Activated T-cell treated with anti-CD3 and anti-CD28 coated beads, Interleukin-2, amount 50 U/mL, for 72 hours (primary cell): ENCODE data around the gene AHR. TPM values are rescaled to one million over a fixed set of nuclear protein-coding genes. Genes with fewer than 3 reads are reported as not detected.
A peak's percentile ranks its signal among the peaks of the same experiment; 100 is the strongest.

Source experiments
- ATAC-seq, 2 donors: fragments of 150-1000 bp; cut with Tn5 transposase; replicated peaks in 1 of 2; 2 replicates each; pipeline ENCODE4 v1.10.0; 2021; ENCODE audit warnings: moderate library complexity in 2 of 2, mild to moderate bottlenecking in 1 of 2
- DNase-seq, 2 donors: peaks; one replicate each; pipeline ENCODE4 v3.0.0; 2021 to 2022; ENCODE audit warnings: mixed read lengths in 1 of 2
- H3K27ac Mint-ChIP-seq: one replicate; pipeline ENCODE4 v1.8.0; 2022; ENCODE audit warnings: mild to moderate bottlenecking, moderate library complexity, mixed read lengths
- H3K27me3 Mint-ChIP-seq: one replicate; pipeline ENCODE4 v1.8.0; 2022; ENCODE audit warnings: low read depth, mixed read lengths
- H3K36me3 Mint-ChIP-seq, 2 donors: one replicate each; pipeline ENCODE4 v1.8.0; 2022; ENCODE audit warnings: mixed read lengths in 2 of 2, mild to moderate bottlenecking in 1 of 2; ENCODE audit not compliant: insufficient read depth in 2 of 2
- H3K4me1 Mint-ChIP-seq: one replicate; pipeline ENCODE4 v1.8.0; 2022; ENCODE audit warnings: low read depth, mixed read lengths
- H3K4me3 Mint-ChIP-seq, 2 donors: one replicate each; pipeline ENCODE4 v1.8.0; 2022; ENCODE audit warnings: mild to moderate bottlenecking in 2 of 2, mixed read lengths in 2 of 2, moderate library complexity in 2 of 2
- H3K9me3 Mint-ChIP-seq, 2 donors: one replicate each; pipeline ENCODE4 v1.8.0; 2022; ENCODE audit warnings: mixed read lengths in 2 of 2
- total RNA-seq, 2 donors: library from RNA; stranded (reverse); gene quantifications; one replicate each; pipeline ENCODE4 v1.2.3, GENCODE V29; 2022

The AHR gene
- total RNA-seq = 10 to 100 TPM; 36.4 to 42.8 TPM

DNA sequence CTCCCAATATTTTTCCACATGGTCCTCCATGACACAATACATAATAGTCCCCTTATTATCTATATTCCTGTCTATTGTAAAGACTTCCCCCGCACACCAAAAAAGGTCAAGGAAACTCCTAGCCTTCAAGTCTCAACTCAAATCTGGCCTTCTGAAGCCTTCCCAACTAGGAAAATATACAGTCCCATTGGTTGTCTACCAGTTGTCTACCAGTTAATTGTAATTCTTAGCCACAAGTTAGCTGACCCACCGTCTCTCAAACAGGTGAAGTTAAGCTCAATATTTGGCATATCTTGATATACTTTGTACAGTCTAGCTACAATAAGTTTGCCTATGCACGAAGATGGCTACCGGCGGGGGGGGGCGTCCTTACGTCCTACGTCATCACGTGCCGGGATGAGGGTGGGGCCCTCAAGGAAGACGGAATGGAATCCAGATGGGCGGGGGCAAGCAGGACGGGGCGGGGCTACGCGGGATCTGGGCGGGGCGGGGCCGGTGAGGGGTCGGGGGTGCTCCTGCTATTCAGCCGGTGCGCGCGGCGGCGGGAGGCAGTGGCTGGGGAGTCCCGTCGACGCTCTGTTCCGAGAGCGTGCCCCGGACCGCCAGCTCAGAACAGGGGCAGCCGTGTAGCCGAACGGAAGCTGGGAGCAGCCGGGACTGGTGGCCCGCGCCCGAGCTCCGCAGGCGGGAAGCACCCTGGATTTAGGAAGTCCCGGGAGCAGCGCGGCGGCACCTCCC lies at the start of gene AHR:
AHR (plus strand) TSS at position 551 of the 738 bp plus-strand sequence. CDS start 613 bp downstream, outside the sequence.
- Mint-ChIP-seq H3K27ac (peak within 1 kb of the TSS; percentile 97), H3K4me3 (peak within 1 kb of the TSS; percentile 95 to 97), H3K9me3 (peaks cover 3 to 4% of the 10 kb centered on the region in 2 donors), H3K27me3 (no peaks in the 10 kb centered on the region), H3K4me1 (peaks cover 24% of the 10 kb centered on the region), H3K36me3 (peaks cover 10 to 15% of the 10 kb centered on the region in 2 donors)
- ATAC-seq = peak; percentile 89 to 90
- DNase-seq = peak; percentile 88 to 90

DNA sequence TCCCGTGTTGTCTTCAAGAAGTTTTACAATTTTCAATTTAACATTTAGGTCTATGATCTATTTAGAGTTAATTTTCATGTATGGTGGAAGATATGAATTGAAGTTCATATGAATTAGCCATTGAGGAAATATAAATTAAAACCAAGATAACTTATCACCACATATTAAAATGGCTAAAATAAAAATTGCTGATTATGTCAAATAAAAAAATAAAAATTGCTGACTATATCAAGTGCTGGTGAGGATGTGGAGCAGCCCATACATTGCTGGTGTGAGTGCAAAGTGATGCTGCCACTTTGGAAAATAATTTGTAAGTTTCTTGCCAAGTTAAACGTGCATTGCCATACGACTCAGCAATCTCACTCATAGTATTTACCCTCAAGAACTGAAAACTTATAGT lies 44.6 kb upstream of the AHR start:
- DNase-seq (no peak), ATAC-seq (no peak)
- Mint-ChIP-seq H3K9me3 (peaks cover 0 to 3% of the 10 kb centered on the region in 2 donors), H3K4me3 (no peak overlapping the region), H3K27ac (no peak overlapping the region), H3K4me1 (peaks cover 7% of the 10 kb centered on the region), H3K36me3 (peaks cover 0 to 1% of the 10 kb centered on the region in 2 donors), H3K27me3 (no peaks in the 10 kb centered on the region)

DNA sequence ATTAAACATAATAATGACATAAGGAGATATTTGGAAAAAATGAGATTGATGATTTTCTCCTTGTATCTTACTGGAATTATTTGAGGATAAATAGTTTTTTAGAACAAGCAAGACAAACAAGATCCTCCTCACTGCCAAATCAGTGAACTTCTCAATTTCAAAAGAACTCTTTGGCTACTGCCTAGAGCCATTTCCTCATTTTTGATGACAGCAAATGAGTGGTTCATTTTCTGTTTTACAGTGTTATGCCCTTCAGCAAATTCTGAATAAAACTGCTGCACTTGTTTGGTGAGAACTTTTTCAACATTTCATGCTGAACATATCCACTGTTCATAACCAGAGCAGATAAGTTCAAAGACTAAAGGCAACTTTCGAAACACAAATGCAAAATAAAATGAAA lies 42.5 kb upstream of the AHR start:
- ATAC-seq (no peak), DNase-seq (no peak)
- H3K27me3 Mint-ChIP-seq = no peaks in the 10 kb centered on the region
- H3K9me3 Mint-ChIP-seq = peaks cover 0 to 1% of the 10 kb centered on the region in 2 donors
- no peak overlapping the region for H3K27ac Mint-ChIP-seq
- H3K4me3 Mint-ChIP-seq = no peak overlapping the region
- peaks cover 19% of the 10 kb centered on the region for H3K4me1 Mint-ChIP-seq
- peaks cover 0 to 1% of the 10 kb centered on the region in 2 donors for H3K36me3 Mint-ChIP-seq

DNA sequence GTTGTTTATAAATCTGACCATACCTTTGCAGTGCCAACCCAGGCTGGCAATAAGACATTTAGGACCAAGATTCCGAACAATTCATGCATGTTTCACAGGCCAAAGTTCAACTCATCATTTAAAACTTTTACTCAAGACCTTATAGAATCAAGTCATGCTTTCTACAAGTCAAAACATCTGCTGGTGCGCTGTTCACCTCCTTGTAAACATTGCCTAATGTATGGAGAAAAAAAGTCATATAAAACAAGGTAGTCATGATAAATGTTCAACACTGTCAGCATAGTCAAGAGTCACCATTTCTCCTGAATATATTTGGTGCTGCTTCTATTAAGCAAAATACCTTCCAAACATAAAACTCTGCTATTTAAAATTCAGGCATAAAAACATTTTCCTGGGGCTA lies 42.1 kb upstream of the AHR start:
- Mint-ChIP-seq H3K27ac (no peak overlapping the region), H3K36me3 (peaks cover 0 to 1% of the 10 kb centered on the region in 2 donors), H3K9me3 (peaks cover 0 to 1% of the 10 kb centered on the region in 2 donors), H3K27me3 (no peaks in the 10 kb centered on the region), H3K4me3 (no peak overlapping the region), H3K4me1 (peaks cover 24% of the 10 kb centered on the region)
- no peak for DNase-seq
- ATAC-seq = no peak

DNA sequence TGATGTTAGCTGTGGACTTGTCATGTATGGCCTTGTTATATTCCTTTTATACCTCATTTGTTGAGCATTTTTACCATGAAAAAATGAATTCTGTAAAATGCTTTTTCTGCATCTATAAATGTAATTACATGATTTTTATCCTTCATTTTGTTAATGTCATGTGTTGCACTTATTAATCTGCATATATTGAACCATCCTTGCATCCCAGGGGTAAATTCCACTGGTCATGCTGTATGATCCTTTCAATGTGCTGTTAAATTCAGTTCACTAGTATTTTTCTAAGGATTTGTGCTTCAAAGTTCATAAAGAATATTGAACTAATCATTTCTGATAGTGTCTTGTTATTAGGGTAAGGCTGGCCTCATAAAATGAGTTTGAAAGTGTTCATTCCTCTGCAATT lies 31.9 kb upstream of the AHR start:
- Mint-ChIP-seq H3K36me3 (peaks cover 19 to 42% of the 10 kb centered on the region in 2 donors), H3K4me1 (peaks cover 9% of the 10 kb centered on the region), H3K9me3 (peaks cover 15 to 24% of the 10 kb centered on the region in 2 donors), H3K4me3 (no peak overlapping the region), H3K27me3 (no peaks in the 10 kb centered on the region), H3K27ac (no peak overlapping the region)
- DNase-seq (no peak), ATAC-seq (no peak)

DNA sequence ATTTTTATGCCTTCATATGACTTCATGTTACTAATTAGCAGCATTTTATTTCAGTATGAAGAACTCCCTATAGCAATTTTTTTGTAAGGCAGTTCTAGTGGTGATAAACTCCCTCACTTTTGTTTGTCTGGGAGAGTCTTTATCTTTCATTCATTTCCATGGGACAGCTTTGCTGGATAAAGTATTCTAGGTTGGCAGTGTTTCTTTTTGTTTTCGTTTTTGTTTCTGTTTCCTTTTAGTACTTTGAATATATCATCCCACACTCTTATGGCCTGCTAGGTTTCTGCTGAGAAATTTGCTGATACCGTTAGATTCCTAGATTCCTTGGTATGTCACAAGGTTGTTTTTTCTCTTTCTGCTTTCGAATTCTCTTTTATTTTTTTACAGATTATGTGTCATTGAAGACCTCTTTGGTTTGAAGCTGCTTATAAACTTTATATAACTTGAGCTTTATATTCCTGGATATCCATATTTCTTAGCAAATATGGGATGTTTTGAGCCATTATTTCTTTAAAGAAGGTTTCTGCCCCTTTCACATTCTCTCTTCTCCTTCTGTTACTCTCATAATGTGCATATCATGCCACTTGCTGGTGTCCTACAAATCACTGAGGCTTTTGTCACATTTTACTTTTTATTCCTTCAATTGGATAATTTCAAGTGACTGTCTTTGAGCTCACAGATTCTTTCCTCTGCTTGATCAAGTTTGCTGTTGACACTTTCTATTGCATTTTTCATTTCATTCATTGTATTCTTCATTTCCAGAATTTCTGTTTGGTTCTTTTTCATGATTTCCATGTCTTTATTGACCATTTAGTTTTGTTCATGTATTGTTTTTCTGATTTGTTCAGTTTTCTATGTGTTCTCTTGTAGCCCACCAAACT lies 28.9 kb upstream of the AHR start:
- H3K4me1 Mint-ChIP-seq = peaks cover 9% of the 10 kb centered on the region
- H3K36me3 Mint-ChIP-seq = peaks cover 26 to 52% of the 10 kb centered on the region in 2 donors
- no peaks in the 10 kb centered on the region for H3K27me3 Mint-ChIP-seq
- no peak overlapping the region for H3K4me3 Mint-ChIP-seq
- DNase-seq (no peak), ATAC-seq (no peak)
- H3K9me3 Mint-ChIP-seq = peaks cover 19 to 31% of the 10 kb centered on the region in 2 donors
- H3K27ac Mint-ChIP-seq = no peak overlapping the region

DNA sequence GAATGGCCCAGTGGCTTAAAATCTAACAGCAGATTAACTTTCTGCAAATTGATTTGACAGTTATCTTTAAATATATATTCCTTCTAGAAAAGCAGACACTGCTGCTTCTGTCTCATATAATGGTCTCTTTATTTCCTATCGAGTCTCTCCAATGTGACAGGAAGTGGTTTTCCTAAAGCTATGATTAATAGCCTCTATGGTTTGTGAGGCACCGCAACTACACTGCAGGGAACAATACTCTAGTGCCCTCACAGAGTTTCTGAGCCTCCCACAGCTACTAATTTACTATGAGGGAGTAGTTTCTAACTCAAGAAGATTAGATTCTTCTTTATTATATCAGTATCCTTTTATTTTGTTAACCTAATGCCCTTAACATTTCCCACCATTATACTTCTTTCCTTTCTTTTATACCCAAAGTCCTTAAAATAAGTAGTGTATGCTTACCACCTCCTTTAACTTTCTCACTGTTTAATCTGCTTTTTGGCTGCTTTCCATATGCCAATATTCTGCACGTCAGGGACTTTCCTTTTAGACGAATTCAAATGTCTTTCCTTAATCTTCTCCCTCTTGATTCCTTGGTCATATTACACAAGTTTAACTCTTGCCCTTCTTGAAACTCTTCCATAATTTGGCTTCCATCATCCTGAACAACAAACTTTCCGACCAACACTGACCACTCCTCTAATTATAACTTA lies 23.8 kb upstream of the AHR start:
- H3K4me3 Mint-ChIP-seq = peak overlapping the region; percentile 15 to 38
- peak; percentile 92 to 99 for ATAC-seq
- H3K27me3 Mint-ChIP-seq = no peaks in the 10 kb centered on the region
- H3K4me1 Mint-ChIP-seq = peaks cover 23% of the 10 kb centered on the region
- H3K27ac Mint-ChIP-seq = no peak overlapping the region
- peak in 1 of 2 donors; percentile 20 for DNase-seq
- peaks cover 9 to 16% of the 10 kb centered on the region in 2 donors for H3K9me3 Mint-ChIP-seq
- H3K36me3 Mint-ChIP-seq = peaks cover 18 to 26% of the 10 kb centered on the region in 2 donors

DNA sequence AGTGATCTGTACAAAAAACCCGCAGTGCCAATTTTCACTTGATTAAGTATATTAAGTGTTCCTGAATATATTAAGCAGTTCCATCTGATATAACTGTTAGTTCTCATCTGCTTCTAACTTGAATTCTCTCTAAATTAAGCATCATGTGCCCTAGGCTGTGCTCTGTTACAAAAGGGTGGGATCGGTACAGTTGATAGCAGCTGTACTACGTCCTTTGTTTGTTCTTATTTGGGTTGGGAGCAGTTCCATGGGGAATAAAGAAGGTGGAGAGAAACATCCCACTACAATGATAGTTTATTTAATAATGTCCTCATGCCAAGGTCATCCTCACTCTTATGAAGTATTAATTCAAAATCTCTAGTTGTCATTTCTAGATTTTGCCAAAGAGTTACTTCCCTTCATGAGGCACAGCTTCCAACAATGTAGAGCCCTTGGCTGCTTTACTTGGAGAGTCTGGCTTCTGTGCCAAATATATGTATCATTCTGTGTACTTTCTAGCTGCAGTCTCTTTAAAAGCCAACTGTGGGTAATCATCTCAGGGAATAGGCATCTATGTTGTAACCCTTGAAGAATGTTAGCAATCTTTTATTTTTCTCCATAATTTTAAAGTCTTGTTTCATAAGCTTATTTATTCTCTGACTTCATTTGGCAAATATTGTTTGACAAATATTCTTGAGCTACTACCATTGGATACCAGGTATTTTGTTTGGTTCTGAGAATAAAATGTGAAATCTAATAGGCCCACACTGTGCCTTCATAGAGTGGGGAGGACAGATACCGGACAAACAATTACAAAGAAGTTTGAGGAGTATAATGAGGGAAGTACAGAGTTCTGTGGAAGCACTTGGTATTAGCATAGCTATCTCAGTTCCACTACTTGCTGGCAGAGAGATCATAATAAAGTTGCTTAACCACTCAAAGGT lies 22.4 kb upstream of the AHR start:
- Mint-ChIP-seq H3K4me1 (peaks cover 23% of the 10 kb centered on the region), H3K27ac (no peak overlapping the region), H3K36me3 (peaks cover 8 to 17% of the 10 kb centered on the region in 2 donors), H3K9me3 (peaks cover 4 to 7% of the 10 kb centered on the region in 2 donors), H3K4me3 (no peak overlapping the region), H3K27me3 (no peaks in the 10 kb centered on the region)
- DNase-seq (no peak), ATAC-seq (no peak)

DNA sequence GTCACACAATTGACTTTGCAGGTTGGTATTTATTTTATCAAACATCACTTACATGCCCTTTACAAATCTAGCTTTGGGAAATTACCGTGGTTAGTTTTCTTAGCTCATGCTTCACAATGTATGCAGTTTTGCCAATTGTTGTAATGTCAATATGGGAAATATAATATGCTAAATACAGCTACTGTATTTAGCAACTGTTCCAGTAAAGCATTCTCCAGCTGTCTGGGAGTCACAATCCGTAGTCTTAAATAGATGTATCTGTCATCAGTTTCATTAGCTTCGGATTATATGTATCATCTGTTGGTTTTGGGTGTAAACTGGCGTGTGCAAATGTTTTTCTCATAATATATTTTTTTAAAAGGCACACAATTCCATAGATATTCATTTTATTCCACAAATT lies 19.4 kb upstream of the AHR start:
- Mint-ChIP-seq H3K27ac (no peak overlapping the region), H3K4me1 (peaks cover 18% of the 10 kb centered on the region), H3K4me3 (no peak overlapping the region), H3K27me3 (no peaks in the 10 kb centered on the region), H3K36me3 (peaks cover 0 to 4% of the 10 kb centered on the region in 2 donors), H3K9me3 (peaks cover 1 to 2% of the 10 kb centered on the region in 2 donors)
- ATAC-seq (no peak), DNase-seq (no peak)

DNA sequence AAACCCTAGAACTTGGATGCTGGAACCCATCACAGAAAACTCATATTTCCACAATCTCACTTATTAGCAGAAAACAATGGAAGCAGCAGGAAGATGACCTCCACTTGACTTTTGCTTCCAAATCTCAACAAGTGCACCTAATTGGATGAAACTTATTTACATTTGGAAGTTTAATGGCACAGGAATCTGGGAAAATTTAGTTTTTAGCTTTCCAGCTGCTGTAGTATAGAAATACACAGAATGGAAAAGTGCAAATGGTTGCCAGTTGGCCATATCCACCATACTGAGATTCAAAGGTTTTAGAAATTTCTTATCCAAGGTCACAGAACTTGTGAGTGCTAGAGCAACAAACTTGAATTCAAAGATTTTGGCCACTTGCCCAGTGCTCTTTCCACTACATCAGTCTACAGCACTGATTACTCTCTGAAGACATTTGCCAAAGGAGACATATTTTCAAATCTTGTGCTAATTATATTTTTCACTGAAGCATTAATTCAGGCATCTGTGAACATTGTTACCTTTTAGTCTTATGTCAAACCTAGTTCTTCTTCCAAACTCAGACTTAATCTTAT lies 9.3 kb upstream of the AHR start:
- H3K4me1 Mint-ChIP-seq = peaks cover 8% of the 10 kb centered on the region
- DNase-seq (no peak), ATAC-seq (no peak)
- H3K36me3 Mint-ChIP-seq = peaks cover 0 to 1% of the 10 kb centered on the region in 2 donors
- H3K27me3 Mint-ChIP-seq = no peaks in the 10 kb centered on the region
- no peak overlapping the region for H3K27ac Mint-ChIP-seq
- no peak overlapping the region for H3K4me3 Mint-ChIP-seq
- H3K9me3 Mint-ChIP-seq = no peaks in the 10 kb centered on the region

DNA sequence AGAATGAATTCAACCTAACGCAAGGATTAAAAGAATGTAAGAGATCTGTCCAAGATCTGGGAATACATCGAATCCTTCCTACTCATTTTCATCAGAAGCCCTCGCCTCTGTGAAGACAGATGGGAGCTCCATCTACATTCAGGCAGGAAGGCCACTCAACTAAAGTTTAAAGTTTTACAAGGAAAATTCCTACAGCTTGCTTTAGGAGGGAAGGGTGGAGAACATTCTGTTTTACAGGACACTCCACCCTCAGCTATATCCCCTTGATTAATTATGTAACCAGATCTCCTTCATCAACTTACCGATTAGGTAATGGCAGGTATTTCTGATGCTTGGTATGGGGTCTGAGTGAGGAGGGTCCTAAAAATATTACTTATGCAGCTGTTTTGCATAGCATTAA lies 5.6 kb upstream of the AHR start:
- H3K27ac Mint-ChIP-seq = no peak overlapping the region

DNA sequence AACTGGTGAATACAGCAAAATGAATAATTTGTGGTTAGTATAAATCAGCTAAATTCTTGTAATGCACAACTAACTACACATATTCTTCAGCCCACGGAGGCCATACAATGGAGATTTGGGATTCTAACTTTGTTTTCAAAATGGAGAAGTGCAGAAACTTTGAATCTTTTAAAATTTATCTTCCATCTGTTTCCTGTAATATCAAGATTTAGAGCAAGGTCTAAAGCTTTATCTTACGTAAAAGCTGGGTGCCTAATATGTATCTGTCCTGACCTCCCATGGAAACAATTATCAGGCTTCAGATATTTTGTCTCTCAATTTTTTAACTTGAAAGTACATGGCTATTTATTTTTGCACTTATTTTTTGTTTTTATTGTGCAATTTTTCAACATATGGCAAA lies 5.0 kb upstream of the AHR start:
- no peaks in the 10 kb centered on the region for H3K27me3 Mint-ChIP-seq
- ATAC-seq (no peak), DNase-seq (no peak)
- peaks cover 6 to 8% of the 10 kb centered on the region in 2 donors for H3K36me3 Mint-ChIP-seq
- H3K4me1 Mint-ChIP-seq = peaks cover 20% of the 10 kb centered on the region
- peaks cover 3 to 4% of the 10 kb centered on the region in 2 donors for H3K9me3 Mint-ChIP-seq
- no peak overlapping the region for H3K27ac Mint-ChIP-seq
- no peak overlapping the region for H3K4me3 Mint-ChIP-seq

More for the DNA sequence above, 5.6 kb upstream of the AHR start:
- DNase-seq (no peak), ATAC-seq (no peak)
- Mint-ChIP-seq H3K27me3 (no peaks in the 10 kb centered on the region), H3K4me1 (peaks cover 18% of the 10 kb centered on the region), H3K4me3 (no peak overlapping the region), H3K36me3 (peaks cover 2 to 4% of the 10 kb centered on the region in 2 donors), H3K9me3 (peaks cover 3 to 4% of the 10 kb centered on the region in 2 donors)
